HFFc6 (cell line): ENCODE measurements around the gene CCDC57. TPM values are rescaled to one million over a fixed set of nuclear protein-coding genes. Genes with fewer than 3 reads are reported as not detected.

Experiments used
- DNase-seq: peaks from one replicate; pipeline ENCODE4 v3.0.0-alpha.2; 2018
- H3K27ac Mint-ChIP-seq: 2 replicates; pipeline ENCODE4 v1.8.0; 2020; ENCODE audit warnings: mild to moderate bottlenecking, mixed read lengths
- H3K27me3 Mint-ChIP-seq: 2 replicates; pipeline ENCODE4 v1.8.0; 2021; ENCODE audit warnings: mild to moderate bottlenecking, moderate library complexity, mixed read lengths; ENCODE audit not compliant: insufficient read depth
- H3K36me3 Mint-ChIP-seq: 2 replicates; pipeline ENCODE4 v1.8.0; 2021; ENCODE audit warnings: low read depth, mixed read lengths
- H3K4me1 Mint-ChIP-seq: 2 replicates; pipeline ENCODE4 v1.8.0; 2020; ENCODE audit warnings: low read depth, mixed read lengths
- H3K4me3 Mint-ChIP-seq: 2 replicates; pipeline ENCODE4 v1.8.0; 2020; ENCODE audit warnings: mild to moderate bottlenecking, moderate library complexity, mixed read lengths
- H3K9me3 Mint-ChIP-seq: 2 replicates; pipeline ENCODE4 v1.8.0; 2020; ENCODE audit warnings: mild to moderate bottlenecking, mixed read lengths
- CTCF ChIP-seq: fragments of 200-600 bp; sonication (generic); IDR thresholded peaks from 2 replicates; pipeline ENCODE4 v1.5.0; 2021; ENCODE audit warnings: antibody characterized with exemption, mild to moderate bottlenecking
- total RNA-seq, 6 experiments: library from RNA; stranded (reverse); fragmentation: NEBNext Ultra II Directional; extraction: Animal tissue kit (Norgen Biotek cat#: 25700); gene quantifications; 2 replicates in 1 of 6; 3 replicates in 5 of 6; pipeline ENCODE4 v1.2.3, GENCODE V29; 2021

CCDC57 gene
- total RNA-seq, 6 experiments from 2014 or later = 12.8 to 15.6 (median 13.6) TPM

GRCh38 chr17:82221341-82221902, 8.8 kb upstream of the CCDC57 start:
- no peak for DNase-seq
- Mint-ChIP-seq H3K4me1 (peaks cover 31% of the 10 kb centered on the region), H3K36me3 (peaks cover 5% of the 10 kb centered on the region; the same call in 1 of the 2 replicates), H3K9me3 (no peaks in the 10 kb centered on the region), H3K4me3 (no peak overlapping the region), H3K27ac (no peak overlapping the region), H3K27me3 (peaks cover 3% of the 10 kb centered on the region)
- TF ChIP-seq CTCF = no peak

- no peak for TF ChIP-seq CTCF
- Mint-ChIP-seq H3K27ac (no peak overlapping the region), H3K4me3 (no peak overlapping the region), H3K36me3 (peaks cover 5% of the 10 kb centered on the region; the same call in 1 of the 2 replicates), H3K27me3 (peaks cover 7% of the 10 kb centered on the region), H3K9me3 (no peaks in the 10 kb centered on the region), H3K4me1 (peaks cover 38% of the 10 kb centered on the region)
- no peak for DNase-seq
These were observed 7.4 kb upstream of the CCDC57 start for GRCh38 chr17:82219753-82220709.

GRCh38 chr17:82219083-82219482, 6.4 kb upstream of the CCDC57 start:
- no peak for TF ChIP-seq CTCF
- Mint-ChIP-seq H3K4me3 (no peak overlapping the region), H3K36me3 (peaks cover 5% of the 10 kb centered on the region; the same call in 1 of the 2 replicates), H3K27ac (peak overlapping the region; percentile 78), H3K4me1 (peaks cover 48% of the 10 kb centered on the region), H3K9me3 (no peaks in the 10 kb centered on the region), H3K27me3 (peaks cover 11% of the 10 kb centered on the region)
- no peak for DNase-seq

GRCh38 chr17:82218349-82219075, 5.9 kb upstream of the CCDC57 start:
- no peak for TF ChIP-seq CTCF
- Mint-ChIP-seq H3K4me1 (peaks cover 54% of the 10 kb centered on the region), H3K4me3 (peak overlapping the region; percentile 62), H3K27me3 (peaks cover 11% of the 10 kb centered on the region), H3K27ac (peak overlapping the region; percentile 78), H3K36me3 (peaks cover 5% of the 10 kb centered on the region; the same call in 1 of the 2 replicates), H3K9me3 (no peaks in the 10 kb centered on the region)
- no peak for DNase-seq

GRCh38 chr17:82217530-82218204, 5.0 kb upstream of the CCDC57 start:
- Mint-ChIP-seq H3K4me1 (peaks cover 56% of the 10 kb centered on the region), H3K27ac (peak overlapping the region; percentile 98), H3K9me3 (no peaks in the 10 kb centered on the region), H3K4me3 (peak overlapping the region; percentile 72; the same call in 1 of the 2 replicates), H3K27me3 (peaks cover 11% of the 10 kb centered on the region), H3K36me3 (peaks cover 5% of the 10 kb centered on the region; the same call in 1 of the 2 replicates)
- peak; percentile 85 for DNase-seq
- no peak for TF ChIP-seq CTCF
